HG02981 (cell line): ENCODE measurements around the gene KCNMA1.

ENCODE experiments used
- ATAC-seq: cut with Tn5 transposase; IDR thresholded peaks from one replicate; pipeline ENCODE4 v1.9.1; 2021; ENCODE audit warnings: mild to moderate bottlenecking, moderate library complexity; ENCODE audit not compliant: unreplicated experiment

Gene KCNMA1

DNA sequence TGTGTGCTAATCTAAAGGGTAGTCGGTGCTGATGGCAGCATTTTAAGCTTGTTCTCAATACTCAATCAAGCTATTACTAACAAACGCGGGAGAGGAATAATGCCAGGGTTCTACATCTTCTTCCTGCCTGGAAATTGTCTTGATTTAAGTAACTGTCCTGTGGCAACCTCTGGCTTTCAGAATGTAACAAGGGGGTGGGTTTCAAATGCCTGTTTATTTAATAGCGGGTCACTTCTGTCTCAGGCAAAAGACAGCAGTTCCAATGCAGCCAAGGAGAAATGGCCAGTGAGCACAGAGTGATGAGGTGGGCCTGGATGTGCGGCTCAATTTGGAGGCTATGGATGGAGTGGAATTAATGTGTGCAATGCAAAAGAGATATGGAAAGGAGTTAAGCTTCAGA is 692.4 kb downstream of the KCNMA1 start:
- no peak for ATAC-seq

DNA sequence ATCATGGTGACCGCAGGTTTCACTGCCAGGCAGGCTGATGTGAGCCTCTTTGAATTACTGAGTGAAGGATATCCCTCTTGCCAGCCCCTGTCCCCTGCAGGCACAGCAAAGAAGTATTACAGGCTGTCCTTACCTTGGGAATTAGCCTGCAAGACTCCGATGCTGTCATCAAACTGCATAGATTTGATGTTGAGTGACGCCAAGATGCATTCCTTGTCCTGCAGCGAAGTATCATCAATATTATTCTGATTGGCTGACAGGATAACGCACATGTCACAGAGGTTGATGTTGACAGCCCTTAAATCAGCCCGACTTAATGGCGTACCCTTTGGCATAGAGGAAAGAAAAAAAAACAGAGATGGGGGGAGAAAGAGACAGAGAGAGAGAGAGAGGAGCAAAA is 693.0 kb downstream of the KCNMA1 start:
- no peak for ATAC-seq

DNA sequence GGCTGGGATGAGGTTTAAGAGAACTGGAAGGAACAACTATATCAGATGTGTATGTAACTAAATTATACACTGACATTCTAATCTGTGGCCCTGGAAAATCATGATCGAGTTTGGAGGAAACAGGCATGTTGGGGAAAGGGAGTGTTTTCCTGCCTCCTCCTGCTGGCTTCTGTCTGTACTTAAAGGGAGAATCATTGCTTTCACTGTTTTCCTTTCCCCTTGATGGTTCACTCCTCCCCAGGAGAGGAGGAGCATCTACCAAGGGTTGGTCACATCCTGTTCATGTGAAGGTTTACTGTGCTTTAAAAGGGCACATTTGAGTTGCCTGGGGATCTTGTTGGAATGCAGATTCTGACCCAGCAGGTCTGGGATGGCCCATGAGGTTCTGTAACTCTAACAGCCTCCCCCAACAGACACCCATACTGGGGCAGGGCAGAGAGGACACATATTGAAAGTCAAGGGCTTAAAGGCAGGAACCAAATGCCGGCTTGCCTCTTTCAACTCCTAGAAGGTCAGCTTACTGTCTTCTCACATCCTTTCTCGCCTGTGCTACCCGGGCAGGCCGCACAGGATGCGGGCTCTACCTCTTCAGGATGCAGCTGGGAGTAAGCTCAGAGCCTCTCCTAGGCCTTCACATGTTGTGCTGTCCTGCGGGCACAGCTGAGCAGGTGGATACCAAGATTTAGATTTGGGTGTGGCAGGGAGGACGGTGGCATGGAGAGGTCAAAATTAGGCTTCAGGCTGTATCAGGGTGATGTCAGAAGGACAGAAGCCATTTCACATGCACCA is 694.8 kb downstream of the KCNMA1 start:
- no peak for ATAC-seq

DNA sequence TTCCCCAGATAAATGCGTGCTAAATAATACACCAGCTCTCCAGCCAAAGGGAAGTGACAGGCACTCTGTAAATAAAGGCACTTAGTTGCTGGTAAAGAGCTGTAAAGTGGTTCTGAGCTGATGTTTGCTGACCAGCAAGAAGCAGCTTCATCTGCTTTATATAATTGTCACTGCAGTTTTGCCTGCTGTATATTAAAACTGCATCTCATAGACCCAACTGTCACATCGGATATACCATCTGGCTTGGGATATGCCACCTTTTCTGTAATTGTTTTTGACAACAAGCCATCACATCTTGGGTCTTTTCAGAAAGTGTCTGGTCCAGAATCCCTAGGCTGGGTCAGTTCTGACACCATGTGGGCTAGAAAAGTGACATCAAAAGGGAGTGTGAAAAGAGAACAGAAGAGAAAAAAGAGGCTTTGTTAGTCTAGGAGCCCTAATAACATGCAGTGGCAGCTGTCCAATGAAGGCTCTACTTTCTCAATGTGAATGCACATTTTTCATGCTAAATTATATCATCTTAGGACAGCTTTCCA is 697.6 kb downstream of the KCNMA1 start:
- ATAC-seq, result no peak

DNA sequence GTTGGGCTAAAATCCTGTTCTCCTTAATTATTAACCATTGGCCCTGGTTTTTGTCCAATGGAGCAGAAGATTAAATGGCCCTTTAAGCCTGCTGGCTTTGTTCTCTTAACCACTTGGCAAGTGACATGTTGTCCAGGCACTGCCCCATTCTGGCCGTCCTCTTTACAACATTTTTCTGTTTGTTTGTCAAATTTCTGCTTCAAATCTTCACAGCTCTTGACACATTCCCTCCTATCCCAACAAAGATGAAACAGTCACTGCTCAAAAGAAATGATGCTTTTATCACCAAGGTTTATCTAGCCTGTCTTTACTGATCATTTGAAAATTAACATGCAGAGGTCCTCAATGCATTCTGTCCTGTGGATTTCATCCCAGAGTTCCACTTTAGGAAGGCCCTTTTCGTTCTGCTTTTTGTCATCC is 700.4 kb downstream of the KCNMA1 start:
- no peak for ATAC-seq

DNA sequence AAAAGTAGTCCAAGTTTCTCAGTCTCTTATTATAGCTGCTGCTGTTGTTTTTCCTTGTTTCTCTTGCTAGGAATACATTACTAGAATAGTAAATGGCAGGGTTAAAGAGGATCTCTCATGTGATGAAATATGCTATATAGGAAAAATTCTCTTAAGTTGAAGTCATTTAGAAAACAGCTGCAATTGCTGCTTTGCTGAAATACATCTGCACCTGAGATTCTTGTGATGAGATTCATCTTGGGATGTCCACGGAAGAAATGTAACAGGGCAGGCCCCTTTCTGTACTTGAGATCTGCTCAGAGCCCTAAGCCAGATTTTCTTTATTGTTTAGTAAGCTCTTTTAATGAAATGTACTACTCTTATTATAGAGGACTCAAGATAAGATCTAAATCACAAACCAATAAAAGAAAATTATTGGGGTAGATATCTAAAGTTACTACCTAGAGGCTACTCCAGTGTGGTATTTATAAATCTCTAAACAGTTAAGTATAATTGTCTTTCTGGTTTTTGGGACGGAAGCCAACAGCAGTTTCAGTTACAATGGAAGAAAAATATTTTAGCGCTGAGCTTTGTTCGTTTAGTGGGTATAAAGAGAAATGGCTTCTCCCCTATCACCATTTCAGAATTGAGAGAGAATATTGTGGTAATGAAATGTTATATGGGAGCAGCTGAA is 701.5 kb downstream of the KCNMA1 start:
- no peak for ATAC-seq

DNA sequence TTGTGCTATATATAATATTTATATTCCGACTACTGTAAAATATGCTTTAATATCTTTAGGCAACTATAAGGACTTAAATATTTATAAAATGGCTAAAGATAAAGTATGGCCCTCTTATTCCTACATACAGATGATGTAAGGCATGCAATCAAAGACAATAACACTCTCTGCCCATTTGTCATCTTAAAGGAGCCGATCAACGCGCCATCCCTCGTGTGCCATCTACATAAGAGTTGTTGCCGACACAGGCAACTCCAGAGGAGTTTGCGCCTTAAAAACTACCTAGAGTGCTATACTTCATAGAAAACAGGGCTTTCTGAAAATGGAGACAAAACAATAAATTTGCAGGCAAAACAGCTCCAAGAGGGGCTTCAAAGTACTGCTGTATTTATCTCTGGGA is 709.0 kb downstream of the KCNMA1 start:
- no peak for ATAC-seq

DNA sequence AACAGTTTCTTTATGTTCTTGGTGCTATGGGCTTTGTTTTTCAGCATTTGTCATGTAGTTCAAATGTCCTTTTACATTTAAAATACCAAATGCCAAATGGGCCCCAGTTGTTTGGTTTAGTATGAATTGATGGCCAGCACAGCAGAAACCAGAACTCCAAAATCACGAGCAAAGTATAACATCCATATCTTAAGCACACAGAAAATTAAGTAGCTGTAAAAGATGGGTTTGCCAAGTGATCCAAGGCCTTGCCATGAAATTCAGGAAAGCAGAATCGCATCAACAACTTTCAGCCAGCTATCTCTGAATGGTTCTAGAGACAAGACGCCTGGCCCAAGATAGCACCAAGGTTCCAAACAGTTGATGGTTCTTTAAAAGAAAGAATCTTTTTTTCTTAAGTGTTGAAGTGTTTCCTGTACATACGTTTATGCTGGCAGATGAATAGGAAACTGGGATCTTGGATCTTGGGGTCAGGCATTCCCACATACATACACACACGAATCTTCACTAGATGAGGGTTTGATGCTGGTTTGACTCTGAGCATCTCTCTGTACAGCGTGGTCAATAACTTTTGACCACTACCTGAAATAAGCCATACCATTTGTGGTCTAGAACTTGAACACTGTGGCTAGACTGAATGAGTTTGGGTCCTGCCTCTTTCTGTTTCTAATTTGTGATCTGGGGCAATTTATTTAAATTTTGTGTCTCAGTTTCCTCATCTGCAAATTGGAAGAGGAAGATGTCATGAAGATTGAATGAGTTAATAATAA is 711.8 kb downstream of the KCNMA1 start:
- no peak for ATAC-seq

DNA sequence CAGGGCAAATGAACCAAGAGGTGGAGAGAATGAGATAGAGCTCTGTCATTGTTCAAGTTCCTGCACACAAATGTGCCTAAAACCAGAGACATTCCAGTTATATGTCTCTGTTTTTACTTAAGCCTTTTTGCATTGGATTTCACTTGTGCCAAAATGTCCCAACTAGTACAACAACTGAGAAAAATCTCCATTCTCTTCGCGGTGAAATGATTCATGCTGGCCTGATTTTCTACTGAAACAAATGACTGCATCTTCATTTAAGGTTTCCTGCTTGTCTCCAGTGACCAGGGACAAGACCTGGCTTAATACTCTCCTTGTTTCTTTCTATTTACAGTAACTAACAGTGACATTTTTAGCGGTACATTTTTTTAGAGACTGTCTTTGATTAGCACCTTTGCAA is 714.9 kb downstream of the KCNMA1 start:
- no peak for ATAC-seq

DNA sequence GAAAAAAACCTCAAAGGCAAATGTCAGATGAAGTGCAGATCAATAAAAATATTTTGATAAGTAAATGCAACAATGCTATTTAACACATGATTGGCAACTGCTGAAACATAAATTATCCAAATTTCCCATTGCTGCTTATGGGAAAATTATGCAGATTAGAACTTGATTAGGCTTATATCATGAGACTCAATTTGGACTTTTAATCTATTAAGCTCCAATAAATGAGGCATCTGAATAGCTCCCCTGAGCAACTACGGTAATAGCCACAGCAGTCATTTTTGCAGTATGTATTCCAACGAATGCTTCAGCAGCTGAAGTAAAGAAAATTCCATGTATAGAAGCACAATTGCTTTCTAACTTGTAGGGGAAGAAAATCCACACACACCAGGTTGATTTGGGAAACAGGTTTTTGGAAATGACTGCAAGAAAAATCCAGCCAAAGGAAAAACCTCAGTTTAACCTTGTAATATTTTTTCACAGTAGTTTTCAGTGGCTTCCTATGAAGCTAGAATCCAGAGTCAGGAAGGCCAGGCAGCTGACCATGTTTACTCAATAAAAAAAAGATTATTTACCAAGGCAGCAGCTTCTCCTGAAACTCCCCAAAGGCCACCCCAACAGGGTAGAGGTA is 716.1 kb downstream of the KCNMA1 start:
- no peak for ATAC-seq

DNA sequence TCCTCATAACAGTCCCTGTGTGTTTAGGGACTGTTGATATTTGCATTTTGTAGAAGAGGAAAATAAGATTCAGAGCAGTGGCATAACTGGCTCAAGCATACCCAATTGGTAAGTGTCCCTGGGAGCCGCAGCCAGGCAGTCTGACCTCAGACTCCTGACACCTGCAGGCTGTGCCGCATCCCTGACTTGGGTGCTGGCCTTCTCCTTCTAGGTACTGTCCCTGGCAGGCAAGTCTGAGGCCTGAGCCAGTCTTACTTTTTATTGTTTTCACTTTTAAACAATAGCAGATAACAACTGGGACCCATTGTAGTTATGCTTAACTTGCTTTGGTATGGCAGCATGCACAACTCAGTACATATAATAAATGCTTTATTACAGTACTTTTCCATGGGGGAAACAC is 717.0 kb downstream of the KCNMA1 start:
- ATAC-seq, result no peak

DNA sequence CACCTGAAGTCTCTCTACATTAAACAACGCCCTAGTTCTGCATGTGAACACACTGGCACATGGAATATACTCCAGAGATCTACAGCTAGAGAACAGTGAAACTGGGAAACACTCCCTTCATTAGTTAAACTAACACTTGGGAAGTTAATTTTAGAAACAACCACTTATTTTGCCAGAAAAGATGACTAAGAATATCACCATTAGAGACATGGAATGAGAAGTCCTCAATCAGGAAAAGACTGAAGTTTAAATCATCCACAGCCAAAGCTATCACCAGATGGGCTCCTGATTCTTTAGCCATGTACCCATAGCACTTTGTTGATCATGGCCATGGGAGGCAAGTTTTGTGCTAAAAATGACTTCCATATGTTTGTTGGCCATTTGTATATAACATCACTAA is 719.5 kb downstream of the KCNMA1 start:
- no peak for ATAC-seq

DNA sequence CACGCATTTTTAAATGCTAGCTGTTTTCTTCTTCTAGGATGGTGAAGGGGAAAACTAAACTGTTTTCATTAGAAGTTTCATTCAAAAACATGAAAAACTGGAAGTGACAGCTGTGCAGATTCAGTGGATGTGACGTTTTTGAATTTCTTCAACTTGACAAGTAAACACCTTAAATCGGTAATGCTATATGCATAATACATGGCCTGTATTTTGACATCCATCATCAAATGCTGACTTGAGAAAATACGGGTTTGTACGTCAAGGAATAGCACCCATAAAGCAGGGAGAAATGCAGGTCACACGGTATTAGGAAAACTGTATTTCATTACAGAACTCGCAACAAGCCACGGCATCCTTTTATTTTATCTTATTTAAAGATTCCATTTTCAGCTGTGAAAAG is 720.5 kb downstream of the KCNMA1 start:
- ATAC-seq, result no peak

DNA sequence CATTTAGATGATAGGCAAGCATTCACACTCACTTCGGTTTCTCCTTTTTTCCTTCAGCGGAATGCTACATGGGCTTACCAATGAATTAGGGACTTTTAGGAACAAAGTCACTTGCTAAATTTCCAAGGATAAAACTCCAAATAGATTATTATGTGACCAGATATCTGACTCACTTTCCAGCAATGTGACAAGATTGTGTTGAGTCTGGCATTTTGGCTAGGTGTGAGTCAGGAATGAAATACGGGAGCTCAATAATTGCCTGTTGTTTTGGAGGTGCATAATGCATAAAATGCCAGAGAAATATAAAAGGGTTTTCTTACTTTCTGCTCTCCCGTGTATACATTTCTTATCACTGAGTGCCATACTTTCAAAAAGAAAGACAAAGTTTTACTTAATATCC is 721.1 kb downstream of the KCNMA1 start:
- ATAC-seq, result no peak

DNA sequence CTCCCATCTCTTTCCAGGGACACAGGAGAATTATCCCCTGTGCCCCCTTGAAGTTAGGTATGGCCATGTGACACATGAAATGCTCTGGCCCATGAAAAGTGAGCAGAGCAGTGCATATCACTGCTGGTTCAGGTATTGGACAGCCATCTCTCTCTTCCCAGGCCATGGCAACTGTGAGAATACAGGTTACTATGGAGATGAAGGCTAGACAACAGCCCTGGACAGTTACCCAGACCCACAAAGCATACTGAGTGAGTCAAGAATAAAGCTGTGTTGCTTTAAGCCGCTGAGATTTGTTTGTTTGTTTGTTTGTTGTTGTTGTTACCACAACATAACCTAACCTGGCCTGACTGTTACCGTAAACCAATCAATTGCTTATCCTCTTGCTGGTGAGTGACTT is 722.3 kb downstream of the KCNMA1 start:
- ATAC-seq, result no peak

DNA sequence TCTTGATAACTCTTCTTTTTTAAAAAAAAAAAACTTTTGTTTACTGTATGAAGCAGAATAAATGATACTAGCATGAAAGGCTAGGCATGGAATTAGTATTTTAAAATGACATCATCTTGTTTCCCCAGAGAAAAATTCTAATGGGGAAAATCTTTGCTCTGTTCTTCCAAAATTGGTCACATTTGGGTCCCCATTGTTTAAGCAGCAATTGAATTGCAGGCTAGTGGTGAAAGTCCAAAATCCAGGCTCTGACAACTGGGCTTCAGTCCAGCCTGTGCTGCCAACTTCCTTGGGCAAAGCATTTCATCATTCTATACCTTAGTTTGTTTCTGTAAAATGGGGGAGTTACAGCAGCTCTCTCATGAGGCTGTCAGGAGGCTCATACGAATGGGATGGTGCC is 726.4 kb downstream of the KCNMA1 start:
- no peak for ATAC-seq

DNA sequence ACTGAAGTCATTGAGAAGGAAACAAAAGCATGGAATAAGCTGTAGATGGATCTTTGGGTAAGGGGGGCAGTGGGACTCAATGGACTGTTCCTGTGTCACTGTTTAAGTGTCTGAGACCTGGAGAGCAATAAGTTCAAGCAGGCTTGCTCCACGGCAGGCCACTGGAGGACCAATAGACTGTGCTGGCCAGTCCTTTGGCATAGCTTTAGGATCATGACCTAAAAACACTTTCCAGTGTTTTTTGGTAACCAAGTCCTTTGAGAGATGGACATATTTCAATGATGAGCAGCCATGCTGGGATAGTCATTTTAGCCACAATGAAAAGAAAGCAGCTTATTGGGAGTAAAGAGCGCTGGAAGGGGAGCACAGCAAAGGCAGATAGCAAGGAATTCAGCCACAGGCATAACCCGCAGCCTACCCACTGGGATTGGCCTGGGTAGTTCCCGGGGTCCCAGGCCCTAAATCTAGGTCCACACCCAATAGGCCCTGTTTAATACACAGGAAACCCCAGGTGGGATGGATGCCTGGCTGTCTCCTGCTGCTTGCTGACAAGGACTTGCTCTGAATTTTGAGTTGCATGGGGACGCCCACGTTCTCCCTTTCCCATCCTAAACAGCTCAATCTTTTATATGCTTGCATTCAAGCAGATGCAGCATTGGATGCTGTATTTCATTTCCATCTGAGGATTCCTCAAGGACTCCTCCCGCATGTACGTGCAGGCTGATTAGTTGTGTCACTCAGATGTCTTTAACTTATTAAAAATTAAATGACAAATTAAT is 727.2 kb downstream of the KCNMA1 start:
- no peak for ATAC-seq

DNA sequence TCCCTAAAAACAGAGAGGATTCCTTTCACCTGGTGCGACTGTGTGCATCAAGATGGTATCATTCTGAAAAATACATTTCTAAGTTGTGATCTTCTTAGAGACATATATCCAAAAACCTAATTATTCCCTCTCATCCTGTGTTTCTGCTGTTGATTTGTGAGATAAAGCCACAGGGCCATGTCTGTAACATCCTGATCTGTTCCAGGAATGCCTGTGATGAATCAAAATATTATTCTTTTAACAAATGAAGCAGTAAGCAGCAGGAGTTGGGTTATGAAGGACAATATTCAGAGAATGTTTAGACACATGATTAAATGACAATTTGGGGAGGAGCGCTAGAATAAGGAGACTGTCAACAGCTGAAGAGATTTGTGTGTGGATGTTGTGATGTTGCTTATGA is 731.4 kb downstream of the KCNMA1 start:
- no peak for ATAC-seq

DNA sequence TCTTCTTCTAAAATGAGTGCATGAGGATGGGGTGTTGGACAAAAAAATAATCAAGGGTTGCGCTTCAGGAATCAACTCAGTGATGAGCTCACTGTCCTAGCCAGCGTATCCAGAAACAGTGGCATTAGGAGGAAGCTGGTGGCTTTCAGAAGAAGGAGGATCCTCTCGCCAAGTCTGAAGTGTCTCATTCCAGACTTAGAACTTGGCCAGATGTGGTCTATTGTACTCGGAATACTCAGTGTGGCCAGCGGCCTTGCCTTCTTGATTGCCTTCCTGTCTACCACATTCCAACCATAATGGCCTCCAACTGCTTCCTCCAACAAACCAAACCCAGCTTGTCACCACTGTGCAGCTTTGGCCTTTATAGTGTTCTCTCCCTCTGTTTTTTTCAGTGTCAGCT is 732.4 kb downstream of the KCNMA1 start:
- ATAC-seq, result no peak

DNA sequence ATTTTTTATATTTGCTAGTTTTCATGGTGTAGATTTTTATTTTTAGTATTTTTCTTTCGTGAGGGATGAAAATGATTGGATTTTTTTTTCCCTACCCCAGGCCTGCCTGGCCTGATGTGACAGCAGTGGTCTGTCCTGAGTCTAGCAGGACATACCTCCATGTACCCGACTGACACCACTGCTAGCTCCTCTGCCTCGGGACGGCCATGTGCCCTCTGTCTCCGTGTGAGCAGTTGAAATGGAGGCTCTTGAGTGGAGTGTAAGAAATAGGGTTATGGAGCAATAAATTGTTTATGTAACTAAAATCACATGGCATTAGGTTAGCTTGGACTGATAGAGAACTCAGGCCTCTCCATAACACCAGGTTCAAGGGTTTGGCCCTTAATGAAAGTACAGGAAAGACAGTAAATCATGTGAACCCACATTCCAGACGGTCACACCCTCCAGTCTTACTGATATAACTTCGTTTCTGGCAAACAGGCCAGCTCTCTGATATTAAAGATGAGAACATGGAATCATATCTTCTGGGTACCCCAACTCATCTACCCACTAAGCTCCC is 734.1 kb downstream of the KCNMA1 start:
- ATAC-seq, result no peak
